IMR-90 (cell line): ENCODE results near the gene RELN. TPM values are rescaled to one million over a fixed set of nuclear protein-coding genes. Genes with fewer than 3 reads are reported as not detected.

Source experiments
- ATAC-seq: fragments of 200-7000 bp; cut with Tn5 transposase; 2 replicates; pipeline ENCODE4 v1.9.1; 2020; ENCODE audit warnings: low read depth, mild to moderate bottlenecking, moderate library complexity
- BruUV-seq: library from RNA; stranded (reverse); fragments of 400-500 nt; replicated peaks from 2 replicates; lab custom pipeline; 2021; lab: Mats Ljungman, UMichigan
- CTCF ChIA-PET: fragments of 300-600 bp; formaldehyde crosslinking; extraction: SDS; loops from one replicate; lab custom pipeline; 2021; ENCODE audit warnings: antibody characterized with exemption; lab: Yijun Ruan, JAX
- POLR2A ChIA-PET: fragments of 300-600 bp; sonication (Branson Sonifier 250); formaldehyde crosslinking; loops from one replicate; lab custom pipeline; 2022; ENCODE audit warnings: antibody characterized with exemption; ENCODE audit not compliant: unreplicated experiment; lab: Charles Lee
- DNase-seq: peaks from one replicate; pipeline ENCODE4 v3.0.0; 2013
- H2AFZ ChIP-seq: replicated peaks from 2 replicates; pipeline ENCODE3; 2013; ENCODE audit warnings: low read length, mild to moderate bottlenecking; ENCODE audit not compliant: poor library complexity
- H2AK5ac ChIP-seq: 2 replicates; pipeline ENCODE4 v1.6.1; 2013; ENCODE audit warnings: low read depth, low read length, inconsistent platforms
- H2AK9ac ChIP-seq: replicated peaks from 2 replicates; pipeline ENCODE3; 2013; ENCODE audit warnings: mild to moderate bottlenecking, low read depth, low read length, moderate library complexity; ENCODE audit not compliant: poor library complexity
- H2BK120ac ChIP-seq: 2 replicates; pipeline ENCODE4 v1.6.1; 2013; ENCODE audit warnings: low read depth, low read length, inconsistent platforms
- H2BK15ac ChIP-seq: 3 replicates; pipeline ENCODE4 v1.6.1; 2013; ENCODE audit warnings: low read depth, low read length, inconsistent platforms
- H2BK20ac ChIP-seq: 2 replicates; pipeline ENCODE4 v1.6.1; 2013; ENCODE audit warnings: low read depth, mild to moderate bottlenecking, inconsistent platforms, low read length, moderate library complexity
- H2BK5ac ChIP-seq: 2 replicates; pipeline ENCODE4 v1.6.1; 2013; ENCODE audit warnings: mild to moderate bottlenecking, low read depth, low read length, inconsistent platforms; ENCODE audit not compliant: poor library complexity, severe bottlenecking
- H3K14ac ChIP-seq: replicated peaks from 2 replicates; pipeline ENCODE4 v1.6.1; 2013; ENCODE audit warnings: low read depth, low read length, inconsistent platforms
- H3K18ac ChIP-seq: 2 replicates; pipeline ENCODE4 v1.6.1; 2013; ENCODE audit warnings: low read depth, low read length, control low read depth
- H3K23ac ChIP-seq: 2 replicates; pipeline ENCODE4 v1.6.1; 2013; ENCODE audit warnings: low read depth, low read length, inconsistent platforms
- H3K27ac ChIP-seq: 2 replicates; pipeline ENCODE4 v1.5.1; 2013; ENCODE audit warnings: mild to moderate bottlenecking, control low read depth, low read length; ENCODE audit not compliant: insufficient read depth
- H3K27me3 ChIP-seq: 2 replicates; pipeline ENCODE4 v1.6.1; 2013; ENCODE audit warnings: low read length; ENCODE audit not compliant: control insufficient read depth, insufficient read depth
- H3K36me3 ChIP-seq: 2 replicates; pipeline ENCODE4 v1.6.1; 2013; ENCODE audit warnings: low read length, mixed read lengths; ENCODE audit not compliant: control insufficient read depth, insufficient read depth
- H3K4ac ChIP-seq: 2 replicates; pipeline ENCODE4 v1.6.1; 2013; ENCODE audit warnings: low read depth, low read length, inconsistent platforms
- H3K4me1 ChIP-seq: 2 replicates; pipeline ENCODE4 v1.6.1; 2013; ENCODE audit warnings: low read length, mixed read lengths; ENCODE audit not compliant: control insufficient read depth, insufficient read depth
- H3K4me2 ChIP-seq: 2 replicates; pipeline ENCODE4 v1.6.1; 2013; ENCODE audit warnings: low read depth, mild to moderate bottlenecking, control low read depth, low read length, moderate library complexity
- H3K4me3 ChIP-seq: 2 replicates; pipeline ENCODE4 v1.5.1; 2013; ENCODE audit warnings: low read depth, mild to moderate bottlenecking, control low read depth, low read length, moderate library complexity; ENCODE audit not compliant: insufficient read depth
- H3K56ac ChIP-seq: 2 replicates; pipeline ENCODE4 v1.6.1; 2013; ENCODE audit warnings: low read length, inconsistent platforms; ENCODE audit not compliant: insufficient read depth; ENCODE audit errors: extremely low read depth
- H3K79me1 ChIP-seq, 2 experiments: 2 replicates each; pipeline ENCODE4 v1.6.1; 2013; ENCODE audit warnings: low read length in 2 of 2, inconsistent platforms in 1 of 2, low read depth in 1 of 2
- H3K9ac ChIP-seq: 2 replicates; pipeline ENCODE4 v1.6.1; 2013; ENCODE audit warnings: low read depth, low read length, control low read depth
- H3K9me1 ChIP-seq: 2 replicates; pipeline ENCODE4 v1.6.1; 2013; ENCODE audit warnings: low read length, inconsistent platforms; ENCODE audit not compliant: insufficient read depth
- H3K9me3 ChIP-seq: 2 replicates; pipeline ENCODE4 v1.6.1; 2013; ENCODE audit warnings: low read length; ENCODE audit not compliant: control insufficient read depth, insufficient read depth
- H4K20me1 ChIP-seq: 2 replicates; pipeline ENCODE4 v1.6.1; 2013; ENCODE audit warnings: low read length, inconsistent platforms; ENCODE audit not compliant: insufficient read depth
- H4K5ac ChIP-seq: 2 replicates; pipeline ENCODE4 v1.6.1; 2013; ENCODE audit warnings: mild to moderate bottlenecking, low read depth, low read length, control low read depth
- H4K8ac ChIP-seq, 2 experiments: 2 replicates each; pipeline ENCODE4 v1.6.1; 2013; ENCODE audit warnings: low read depth in 2 of 2, low read length in 2 of 2, control low read depth in 1 of 2, inconsistent platforms in 1 of 2
- H4K91ac ChIP-seq: 2 replicates; pipeline ENCODE4 v1.6.1; 2013; ENCODE audit warnings: low read depth, low read length, inconsistent platforms; ENCODE audit not compliant: insufficient read depth
- CEBPB ChIP-seq: IDR thresholded peaks from 2 replicates; pipeline ENCODE4 v1.6.1; 2012; ENCODE audit warnings: low read depth, low read length, improper control_type of control experiment
- POLR2A ChIP-seq: IDR thresholded peaks from 2 replicates; pipeline ENCODE4 v1.6.1; 2012; ENCODE audit warnings: mild to moderate bottlenecking, low read depth, low read length
- WGBS, 2 experiments: methylation state at CpG; one replicate each; pipeline versions ENCODE4 v1.1.5 to v1.1.7; 2013; ENCODE audit warnings: missing lambda C conversion rate in 2 of 2; ENCODE audit not compliant: insufficient read length in 1 of 2; ENCODE audit errors: extremely low coverage in 2 of 2; 5-methylcytosine and 5-hydroxymethylcytosine counted together
- dilution Hi-C: fragments of 300-500 bp; cut with HindIII; formaldehyde crosslinking; loops from one replicate; pipeline ENCODE4 v1.14.3; 2018; ENCODE audit warnings: low sequenced_read_pairs; ENCODE audit not compliant: unreplicated experiment
- in situ Hi-C: fragments of 300-500 bp; cut with MboI; formaldehyde crosslinking; loops from 3 replicates; pipeline ENCODE4 v1.14.3; 2019; ENCODE audit warnings: low sequenced_read_pairs, inconsistent platforms, mixed read lengths
- intact Hi-C: fragments of 100-400 bp; cut with micrococcal nuclease; formaldehyde crosslinking; loops from 2 replicates; pipeline ENCODE4 v1.10.0; 2022
- polyA plus RNA-seq, 3 experiments: library from polyadenylated mRNA; depleted of rRNA; stranded (reverse); fragments of >200 nt; gene quantifications; 2 replicates each; pipeline ENCODE4 v1.2.3, GENCODE V29; 2012; ENCODE audit warnings: low replicate concordance in 1 of 3
- total RNA-seq: library from RNA; depleted of rRNA; stranded (reverse); fragments of >200 nt; gene quantifications from 2 replicates; pipeline ENCODE4 v1.2.3, GENCODE V29; 2012

The RELN gene
- total and polyA plus RNA-seq, 2 of the 4 experiments (the other 2 are of a cell fraction): 14.7 to 23.7 TPM

DNA sequence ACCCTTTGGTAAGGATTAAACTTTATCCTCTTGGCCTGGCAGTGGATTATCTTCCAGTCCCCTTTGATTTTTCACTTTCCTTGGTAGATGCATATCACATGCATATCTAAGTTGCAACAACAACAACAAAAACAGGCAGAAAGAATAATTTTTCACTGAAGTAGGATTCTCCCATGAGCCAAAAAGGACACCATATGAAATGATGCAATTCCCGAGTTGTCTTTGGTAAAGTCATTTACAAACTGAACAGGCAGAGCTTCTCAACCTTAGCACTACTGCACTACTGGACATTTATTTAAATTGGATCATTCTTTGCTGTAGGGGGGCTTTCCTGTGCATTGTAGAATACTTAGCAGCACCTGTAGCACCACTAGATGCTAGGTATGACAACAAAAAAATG is 195.0 kb downstream of the RELN start:
- H3K56ac ChIP-seq: no peak overlapping the region
- H2AFZ ChIP-seq: no peak overlapping the region
- no peak overlapping the region for H4K8ac ChIP-seq
- WGBS, 2 experiments: no CpG with 5 or more reads among the region's 1 CpG
- BruUV-seq: no TSS peak
- H3K9ac ChIP-seq: no peak overlapping the region
- H3K36me3 ChIP-seq: no peaks in the 10 kb centered on the region
- no peak overlapping the region for H2BK15ac ChIP-seq
- no peaks in the 10 kb centered on the region for H3K9me1 ChIP-seq
- ChIA-PET POLR2A (no interaction called here), CTCF (no interaction called here)
- DNase-seq: no peak
- no peak overlapping the region for H4K5ac ChIP-seq
- H3K27ac ChIP-seq: no peak overlapping the region
- no peak overlapping the region for H2BK120ac ChIP-seq
- no peaks in the 10 kb centered on the region for H4K20me1 ChIP-seq
- in situ Hi-C loops (no loop called here), dilution Hi-C loops (no loop called here), intact Hi-C loops (no loop called here)
- H3K4me2 ChIP-seq: no peak overlapping the region
- H2BK20ac ChIP-seq: no peak overlapping the region
- H3K4ac ChIP-seq: no peak overlapping the region
- H3K14ac ChIP-seq: no peak overlapping the region
- no peaks in the 10 kb centered on the region for H3K79me1 ChIP-seq
- H2AK5ac ChIP-seq: no peak overlapping the region
- H3K4me3 ChIP-seq: no peak overlapping the region
- no peak overlapping the region for H2BK5ac ChIP-seq
- H3K4me1 ChIP-seq: no peaks in the 10 kb centered on the region
- no peak overlapping the region for H3K18ac ChIP-seq
- H3K23ac ChIP-seq: no peak overlapping the region
- no peaks in the 10 kb centered on the region for H3K27me3 ChIP-seq
- ATAC-seq: no peak
- H3K9me3 ChIP-seq: no peaks in the 10 kb centered on the region
- H2AK9ac ChIP-seq: no peak overlapping the region
- no peak for TF ChIP-seq POLR2A
- TF ChIP-seq CEBPB: 0 out of 2 replicates have a peak, but pooled peaks have one; percentile 7
- no peak overlapping the region for H4K91ac ChIP-seq
